Glutamatergic neuron (in vitro differentiated cells): ENCODE results near the gene STRIP2. TPM values are rescaled to one million over a fixed set of nuclear protein-coding genes. Genes with fewer than 3 reads are reported as not detected.
"Not testable (repeated sequence)": the region's sequence is repeated elsewhere in the genome, so short reads cannot be mapped to it uniquely, and the experiment has no call there.

ENCODE experiments used
- DNase-seq: peaks from one replicate; pipeline ENCODE4 v3.0.0; 2022
- H3K27ac Mint-ChIP-seq: one replicate; pipeline ENCODE4 v1.8.0; 2020; ENCODE audit warnings: mild to moderate bottlenecking, mixed read lengths, inconsistent platforms; ENCODE audit not compliant: unreplicated experiment
- H3K27me3 Mint-ChIP-seq: one replicate; pipeline ENCODE4 v1.8.0; 2020; ENCODE audit warnings: mild to moderate bottlenecking, moderate library complexity, mixed read lengths, inconsistent platforms; ENCODE audit not compliant: unreplicated experiment
- H3K36me3 Mint-ChIP-seq: one replicate; pipeline ENCODE4 v1.8.0; 2020; ENCODE audit warnings: mild to moderate bottlenecking, mixed read lengths, inconsistent platforms; ENCODE audit not compliant: unreplicated experiment
- H3K4me1 Mint-ChIP-seq: one replicate; pipeline ENCODE4 v1.8.0; 2020; ENCODE audit warnings: mild to moderate bottlenecking, low read depth, mixed read lengths, inconsistent platforms; ENCODE audit not compliant: unreplicated experiment
- H3K4me3 Mint-ChIP-seq: one replicate; pipeline ENCODE4 v1.8.0; 2020; ENCODE audit warnings: mild to moderate bottlenecking, mixed read lengths, inconsistent platforms; ENCODE audit not compliant: unreplicated experiment
- H3K9me3 Mint-ChIP-seq: one replicate; pipeline ENCODE4 v1.8.0; 2020; ENCODE audit warnings: mild to moderate bottlenecking, moderate library complexity, mixed read lengths, inconsistent platforms; ENCODE audit not compliant: unreplicated experiment
- CTCF ChIP-seq: fragments of 200-600 bp; sonication (generic); IDR thresholded peaks from one replicate; pipeline ENCODE4 v1.5.0; 2021; ENCODE audit not compliant: partially characterized antibody, unreplicated experiment
- total RNA-seq: library from RNA; stranded (reverse); fragmentation: NEBNext Ultra II Directional; extraction: Animal tissue kit (Norgen Biotek cat#: 25700); gene quantifications from one replicate; pipeline ENCODE4 v1.2.1, GENCODE V29; 2021; ENCODE audit not compliant: unreplicated experiment

Gene STRIP2
- total RNA-seq, 1 donor from 2014 or later, result 3.3 TPM

- no peak for DNase-seq
- peaks cover 7% of the 10 kb centered on the region for H3K36me3 Mint-ChIP-seq
- peaks cover 11% of the 10 kb centered on the region for H3K4me1 Mint-ChIP-seq
- H3K27ac Mint-ChIP-seq, result no peak overlapping the region
- no peaks in the 10 kb centered on the region for H3K9me3 Mint-ChIP-seq
- TF ChIP-seq CTCF, result no peak
- H3K4me3 Mint-ChIP-seq, result no peak overlapping the region
- peaks cover 7% of the 10 kb centered on the region for H3K27me3 Mint-ChIP-seq
These were observed 91.1 kb downstream of the STRIP2 start for GRCh38 chr7:129525225-129525862.

GRCh38 chr7:129529643-129530042, 95.4 kb downstream of the STRIP2 start:
- no peaks in the 10 kb centered on the region for H3K4me1 Mint-ChIP-seq
- peaks cover 4% of the 10 kb centered on the region for H3K27me3 Mint-ChIP-seq
- peaks cover 4% of the 10 kb centered on the region for H3K9me3 Mint-ChIP-seq
- H3K27ac Mint-ChIP-seq, result no peak overlapping the region
- DNase-seq, result no peak
- TF ChIP-seq CTCF, result no peak
- no peak overlapping the region for H3K4me3 Mint-ChIP-seq
- peaks cover 7% of the 10 kb centered on the region for H3K36me3 Mint-ChIP-seq

GRCh38 chr7:129530795-129531391, 96.7 kb downstream of the STRIP2 start:
- H3K4me3 Mint-ChIP-seq, result no peak overlapping the region
- TF ChIP-seq CTCF, result no peak
- peaks cover 4% of the 10 kb centered on the region for H3K27me3 Mint-ChIP-seq
- H3K36me3 Mint-ChIP-seq, result no peaks in the 10 kb centered on the region
- H3K27ac Mint-ChIP-seq, result no peak overlapping the region
- DNase-seq, result no peak
- H3K4me1 Mint-ChIP-seq, result no peaks in the 10 kb centered on the region
- peaks cover 4% of the 10 kb centered on the region for H3K9me3 Mint-ChIP-seq

- Mint-ChIP-seq H3K27ac (no peak overlapping the region), H3K36me3 (no peaks in the 10 kb centered on the region), H3K4me3 (no peak overlapping the region), H3K4me1 (no peaks in the 10 kb centered on the region), H3K9me3 (peaks cover 4% of the 10 kb centered on the region), H3K27me3 (peaks cover 4% of the 10 kb centered on the region)
- no peak for DNase-seq
- no peak for TF ChIP-seq CTCF
These were observed 97.5 kb downstream of the STRIP2 start for GRCh38 chr7:129531721-129532120.

GRCh38 chr7:129532375-129532774, 98.1 kb downstream of the STRIP2 start:
- no peak overlapping the region for H3K27ac Mint-ChIP-seq
- peaks cover 4% of the 10 kb centered on the region for H3K9me3 Mint-ChIP-seq
- no peaks in the 10 kb centered on the region for H3K36me3 Mint-ChIP-seq
- TF ChIP-seq CTCF, result no peak
- no peaks in the 10 kb centered on the region for H3K27me3 Mint-ChIP-seq
- no peak for DNase-seq
- H3K4me3 Mint-ChIP-seq, result no peak overlapping the region
- H3K4me1 Mint-ChIP-seq, result no peaks in the 10 kb centered on the region

GRCh38 chr7:129534558-129535274, 100.5 kb downstream of the STRIP2 start:
- H3K36me3 Mint-ChIP-seq, H3K9me3 Mint-ChIP-seq, H3K27me3 Mint-ChIP-seq, H3K27ac Mint-ChIP-seq, DNase-seq, H3K4me3 Mint-ChIP-seq, H3K4me1 Mint-ChIP-seq: not testable (repeated sequence)
